GM23248 (cell line): ENCODE results near the gene GRM7.

Experiments used
- EZH2 ChIP-seq: fragments of 200-600 bp; sonication (generic); IDR thresholded peaks from 2 replicates; pipeline ENCODE4 v1.6.1; 2018; ENCODE audit warnings: antibody characterized with exemption, mild to moderate bottlenecking; ENCODE audit not compliant: insufficient read depth, poor library complexity, severe bottlenecking
- EZH2phosphoT487 ChIP-seq: fragments of 200-600 bp; sonication (generic); IDR thresholded peaks from 2 replicates; pipeline ENCODE4 v1.6.1; 2018; ENCODE audit warnings: antibody characterized with exemption, moderate library complexity, mild to moderate bottlenecking, low read depth; ENCODE audit not compliant: insufficient read depth

- TF ChIP-seq EZH2phosphoT487 (no peak), EZH2 (no peak)
Observed at GRCh38 chr3:7075117-7075516, 214.2 kb downstream of the GRM7 start.
